Measurements from ENCODE around the gene AHCYL2.

DNA sequence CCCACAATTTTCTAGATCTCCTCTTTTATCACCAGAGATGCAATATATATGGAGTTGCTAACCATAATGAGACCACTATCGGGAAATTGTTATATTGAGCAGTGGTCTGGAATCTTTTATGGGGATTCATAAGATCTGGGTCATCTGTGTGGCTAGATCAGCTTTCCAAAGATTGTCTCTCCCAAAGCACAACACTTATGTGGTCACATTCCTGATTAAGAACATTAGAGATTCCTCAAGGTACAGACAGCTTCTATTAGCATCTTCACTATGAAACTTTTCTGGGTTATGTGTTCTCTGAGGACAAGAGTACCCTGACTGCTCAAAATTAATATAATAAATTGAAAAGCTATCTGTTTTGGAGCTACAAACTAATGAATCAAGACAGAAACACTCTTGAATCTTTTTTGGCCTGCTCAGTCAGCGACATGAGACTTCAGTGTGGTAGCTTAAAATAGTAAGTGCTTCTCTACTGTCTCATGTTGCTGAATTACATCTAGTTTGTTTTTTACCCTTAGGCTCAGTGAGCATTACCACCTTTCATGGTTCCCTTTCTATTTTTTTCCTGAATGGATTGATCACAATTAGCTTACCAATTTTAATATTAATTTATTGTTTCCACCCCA, 166.8 kb downstream of the AHCYL2 start:
- no peak for TF ChIP-seq EZH2 (IDR thresholded peaks at IDR 0.05)
- TF ChIP-seq POLR2AphosphoS5 (IDR thresholded peaks at IDR 0.05; ENCODE audit: borderline replicate concordance, low read depth, low read length): no peak

All from SK-N-MC (cell line).